ENCODE data around the gene GINS2.

The GINS2 gene

DNA sequence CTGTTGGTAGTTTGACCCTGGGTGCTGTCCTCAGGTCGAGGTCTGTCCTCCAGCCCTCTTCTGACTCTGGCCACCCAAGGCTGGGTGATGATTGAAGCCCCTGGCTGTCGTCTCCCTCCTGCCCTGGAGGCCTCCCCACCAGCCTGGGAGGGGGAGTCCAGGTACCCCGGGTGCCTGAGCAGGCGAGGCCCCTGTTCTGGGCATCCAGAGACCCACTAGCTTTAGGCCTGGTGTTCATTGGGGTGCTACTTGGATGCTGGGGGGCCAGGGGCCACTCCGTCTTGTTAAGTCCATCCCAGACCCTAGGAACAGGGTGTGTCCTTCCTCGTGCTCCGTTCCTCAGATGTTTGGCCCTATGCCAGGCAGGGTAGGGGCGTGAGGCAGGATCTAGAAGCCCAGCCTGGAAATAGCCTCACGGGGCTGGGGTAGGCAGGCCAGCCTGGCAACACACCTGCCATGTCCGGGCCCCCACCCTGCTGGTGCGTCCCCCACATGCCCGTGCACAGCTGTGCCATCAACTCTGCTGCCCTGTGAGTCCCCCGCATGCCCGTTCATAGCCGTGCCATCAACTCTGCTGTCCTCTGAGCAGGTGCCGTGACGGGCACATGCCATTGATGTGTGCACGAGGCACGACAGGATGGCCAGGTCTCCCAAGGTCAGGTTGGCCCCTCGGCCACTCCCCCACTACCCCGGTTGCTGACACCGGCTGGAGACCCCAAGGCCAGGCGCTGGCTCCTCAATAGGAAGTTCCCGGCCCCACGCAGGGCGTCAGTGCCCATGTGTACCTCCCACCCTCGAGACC lies 36.9 kb downstream of the GINS2 start:
- H3K4me3 ChIP-seq (ENCODE audit: low read depth, low read length): no peak overlapping the region
- TF ChIP-seq CTCF (conservative IDR thresholded peaks at IDR 0.05; ENCODE audit: low read depth, low read length): no peak
- peak; percentile 12 for DNase-seq (ENCODE audit: low read depth)

DNA sequence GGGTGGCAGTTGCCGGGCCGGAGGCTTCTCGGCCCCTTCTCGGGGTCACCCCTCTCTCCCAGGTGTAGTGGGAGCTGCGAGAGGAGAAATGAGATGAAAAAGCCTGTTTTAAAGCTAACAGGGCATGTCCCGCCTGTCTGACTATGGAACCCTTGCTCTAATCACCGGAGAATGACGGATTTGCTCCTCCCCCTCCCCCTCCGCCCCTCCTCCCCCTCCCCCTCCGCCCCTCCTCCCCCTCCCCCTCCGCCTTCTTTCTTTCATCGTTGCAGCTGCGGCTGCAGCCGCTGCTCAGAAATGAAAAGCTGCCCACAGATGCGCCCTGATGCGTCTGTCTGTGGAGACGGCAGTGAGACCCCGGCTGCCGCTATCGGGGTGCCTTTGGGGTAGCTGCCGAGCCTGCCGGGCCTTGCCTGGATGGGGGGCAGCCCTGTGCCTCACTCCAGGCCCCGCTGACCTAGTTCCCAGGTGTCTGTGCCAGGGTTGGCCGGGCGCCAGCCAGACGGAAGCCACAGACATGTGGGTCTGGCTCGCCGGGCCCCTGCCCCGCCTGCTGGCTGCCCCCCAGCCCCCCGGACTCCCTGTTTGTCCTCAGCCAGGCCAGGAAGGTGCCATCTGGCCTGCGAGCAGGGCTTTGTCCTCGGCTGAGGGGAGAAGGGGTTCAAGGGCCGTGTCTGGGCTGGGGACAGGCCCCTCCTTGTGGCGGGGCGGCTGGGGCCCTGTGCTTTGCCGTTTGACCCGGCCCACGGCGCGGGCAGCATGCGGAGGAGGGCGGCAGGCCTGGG lies 37.7 kb downstream of the GINS2 start:
- DNase-seq (ENCODE audit: low read depth): no peak
- no peak overlapping the region for H3K4me3 ChIP-seq (ENCODE audit: low read depth, low read length)
- no peak for TF ChIP-seq CTCF (conservative IDR thresholded peaks at IDR 0.05; ENCODE audit: low read depth, low read length)

DNA sequence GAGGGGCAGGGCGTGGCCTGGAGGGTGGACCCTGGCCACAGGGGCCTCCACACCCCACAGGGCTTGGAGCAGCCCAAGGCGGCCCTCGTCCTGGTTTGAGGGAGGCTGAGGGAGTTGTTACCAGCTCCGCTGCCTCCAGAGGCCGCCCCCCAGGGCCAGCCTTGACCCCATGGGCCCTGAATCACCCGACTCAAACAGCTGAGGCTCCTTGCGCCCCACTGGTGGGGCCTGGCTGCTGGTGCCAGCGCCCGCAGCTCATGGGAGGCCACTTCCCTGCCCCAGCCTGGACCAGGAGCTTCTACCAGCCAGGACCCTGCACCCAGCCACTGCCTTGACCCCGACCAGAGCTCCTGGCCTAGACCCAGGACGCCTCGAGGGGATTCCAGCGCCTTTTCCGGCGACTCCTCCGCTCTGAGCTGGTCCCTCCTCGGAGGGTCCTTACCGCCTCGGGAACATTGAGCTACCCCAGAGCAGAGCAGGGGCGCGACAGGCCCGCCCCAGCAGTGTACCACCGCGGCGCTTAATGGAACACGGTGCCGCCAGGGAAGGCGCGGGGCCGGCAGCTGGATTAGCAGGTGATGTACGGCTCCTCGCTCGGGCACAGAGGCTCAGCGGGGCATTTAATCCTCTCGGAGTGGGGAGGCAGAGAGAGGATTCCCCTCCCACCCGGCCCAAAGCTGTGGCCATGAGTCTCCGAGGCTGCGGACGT lies 38.5 kb downstream of the GINS2 start:
- DNase-seq (ENCODE audit: low read depth): no peak
- no peak overlapping the region for H3K4me3 ChIP-seq (ENCODE audit: low read depth, low read length)
- TF ChIP-seq CTCF (conservative IDR thresholded peaks at IDR 0.05; ENCODE audit: low read depth, low read length): no peak

DNA sequence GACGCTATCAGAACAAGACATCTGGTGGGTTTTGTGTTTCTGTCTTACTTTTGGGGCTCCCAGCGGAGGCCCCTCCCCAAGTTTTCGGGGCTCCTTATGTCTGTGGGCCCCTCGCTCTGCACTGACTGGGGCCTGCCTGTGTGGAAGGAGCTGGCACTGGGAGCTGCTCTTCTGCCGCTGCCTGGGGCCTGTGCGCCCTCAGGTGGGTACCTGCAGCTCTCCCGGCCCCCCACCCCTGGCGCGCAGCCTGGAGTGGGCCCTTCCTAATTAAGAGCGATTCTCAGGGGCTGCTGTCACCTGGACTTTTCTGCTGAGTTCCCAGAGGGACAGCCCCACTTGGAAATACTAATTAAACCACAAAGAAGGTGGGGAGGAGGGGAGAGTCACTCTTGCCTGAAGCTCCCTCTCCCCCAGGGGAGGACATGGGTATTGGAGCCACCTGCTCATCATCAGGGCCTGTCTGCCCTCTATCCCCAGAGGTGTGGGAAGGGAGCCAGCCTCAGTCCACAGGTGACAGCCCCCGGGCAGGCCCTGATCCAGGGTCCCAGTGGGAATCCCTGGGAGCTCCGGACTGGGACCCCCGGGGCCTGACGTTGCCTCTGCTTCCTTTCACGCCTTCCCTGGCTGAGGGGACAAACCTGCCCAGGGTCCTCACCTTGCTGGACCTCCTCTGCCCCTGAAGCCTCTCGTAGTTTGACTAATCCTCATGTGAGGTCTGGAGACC lies 39.2 kb downstream of the GINS2 start:
- no peak for DNase-seq (ENCODE audit: low read depth)
- no peak overlapping the region for H3K4me3 ChIP-seq (ENCODE audit: low read depth, low read length)
- no peak for TF ChIP-seq CTCF (conservative IDR thresholded peaks at IDR 0.05; ENCODE audit: low read depth, low read length)

- no peak overlapping the region for H3K4me3 ChIP-seq (ENCODE audit: low read depth, low read length)
- no peak for TF ChIP-seq CTCF (conservative IDR thresholded peaks at IDR 0.05; ENCODE audit: low read depth, low read length)
- no peak for DNase-seq (ENCODE audit: low read depth)
Measured at GRCh38 chr16:85648805-85649204, 39.9 kb downstream of the GINS2 start.

DNA sequence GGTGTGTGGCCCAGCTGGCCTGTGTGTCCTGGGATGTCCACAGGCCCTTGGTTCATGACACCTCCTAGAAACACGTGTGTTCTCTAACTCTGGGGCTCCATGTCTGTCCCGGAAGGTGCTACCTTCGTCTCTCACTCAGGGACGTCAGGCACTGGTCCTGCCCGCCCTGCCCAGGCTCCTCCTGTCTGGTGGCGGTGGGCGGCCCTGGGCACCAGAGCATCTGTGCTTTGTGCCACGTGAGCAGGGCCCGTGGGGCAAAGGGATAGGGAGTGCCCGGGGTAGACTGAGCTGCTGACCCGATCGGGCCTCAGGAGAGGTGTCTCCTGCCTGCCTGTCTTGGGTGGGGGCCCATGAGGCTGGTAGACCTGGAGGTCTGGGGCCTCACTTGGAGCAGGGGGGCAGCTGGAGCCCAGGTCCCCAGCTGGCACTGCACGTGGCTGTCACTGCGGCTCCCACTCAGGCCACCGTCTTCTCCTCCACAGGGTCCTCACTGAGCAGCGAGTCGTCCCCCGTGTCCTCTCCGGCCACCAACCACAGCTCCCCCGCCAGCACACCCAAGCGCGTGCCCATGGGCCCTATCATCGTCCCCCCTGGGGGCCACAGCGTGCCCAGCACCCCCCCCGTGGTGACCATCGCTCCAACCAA lies 40.6 kb downstream of the GINS2 start:
- no peak for DNase-seq (ENCODE audit: low read depth)
- TF ChIP-seq CTCF (conservative IDR thresholded peaks at IDR 0.05; ENCODE audit: low read depth, low read length): no peak
- no peak overlapping the region for H3K4me3 ChIP-seq (ENCODE audit: low read depth, low read length)
